A673 (cell line): ENCODE data around the gene ETV4.

Source experiments
- EZH2 ChIP-seq: fragments of 200-600 bp; sonication (generic); IDR thresholded peaks from 2 replicates; pipeline ENCODE4 v1.6.1; 2017; ENCODE audit warnings: borderline replicate concordance, low read depth, mild to moderate bottlenecking, mixed read lengths, antibody characterized with exemption, low read length; ENCODE audit not compliant: poor library complexity, severe bottlenecking
- TF ChIP-seq, protein P1 (sequence below): fragments of 300-800, 200-600 bp; sonication (generic); conservative IDR thresholded peaks from 2 replicates; pipeline ENCODE4 v1.5.1; 2017; ENCODE audit warnings: low read depth, mild to moderate bottlenecking, antibody characterized with exemption, low read length, moderate library complexity, mixed read lengths

DNA sequence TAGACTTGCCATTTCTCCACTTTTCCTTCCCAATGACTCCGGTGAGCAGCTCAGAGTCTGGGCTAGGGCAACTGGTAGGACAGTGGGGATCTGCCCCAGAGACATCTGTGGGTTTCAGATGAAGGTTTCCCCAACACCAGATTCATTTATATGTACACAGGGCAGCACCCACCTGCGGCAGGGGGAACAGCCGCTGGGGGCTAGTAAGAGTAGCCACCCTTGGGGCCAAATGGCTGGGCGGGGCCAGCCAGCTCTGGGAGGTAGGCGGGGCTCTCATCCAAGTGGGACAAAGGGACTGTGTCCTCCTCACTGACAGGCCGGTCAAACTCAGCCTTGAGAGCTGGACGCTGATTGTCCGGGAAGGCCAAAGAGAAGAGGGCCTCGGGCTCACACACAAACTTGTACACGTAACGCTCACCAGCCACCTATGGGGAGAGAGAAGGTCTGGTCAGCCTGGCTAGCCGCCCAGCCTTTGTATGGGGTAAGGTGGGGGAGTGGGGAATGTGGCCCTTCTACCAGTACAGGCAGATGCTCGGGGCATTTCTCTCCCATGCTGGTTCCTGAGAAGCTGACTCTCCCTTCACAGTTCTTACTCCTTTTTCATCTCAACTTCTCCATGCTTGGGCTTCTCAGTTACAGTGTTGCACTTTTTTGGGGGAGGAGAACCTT is 17.7 kb downstream of the ETV4 start:
- TF ChIP-seq EZH2 = no peak
- TF ChIP-seq, protein P1, sequence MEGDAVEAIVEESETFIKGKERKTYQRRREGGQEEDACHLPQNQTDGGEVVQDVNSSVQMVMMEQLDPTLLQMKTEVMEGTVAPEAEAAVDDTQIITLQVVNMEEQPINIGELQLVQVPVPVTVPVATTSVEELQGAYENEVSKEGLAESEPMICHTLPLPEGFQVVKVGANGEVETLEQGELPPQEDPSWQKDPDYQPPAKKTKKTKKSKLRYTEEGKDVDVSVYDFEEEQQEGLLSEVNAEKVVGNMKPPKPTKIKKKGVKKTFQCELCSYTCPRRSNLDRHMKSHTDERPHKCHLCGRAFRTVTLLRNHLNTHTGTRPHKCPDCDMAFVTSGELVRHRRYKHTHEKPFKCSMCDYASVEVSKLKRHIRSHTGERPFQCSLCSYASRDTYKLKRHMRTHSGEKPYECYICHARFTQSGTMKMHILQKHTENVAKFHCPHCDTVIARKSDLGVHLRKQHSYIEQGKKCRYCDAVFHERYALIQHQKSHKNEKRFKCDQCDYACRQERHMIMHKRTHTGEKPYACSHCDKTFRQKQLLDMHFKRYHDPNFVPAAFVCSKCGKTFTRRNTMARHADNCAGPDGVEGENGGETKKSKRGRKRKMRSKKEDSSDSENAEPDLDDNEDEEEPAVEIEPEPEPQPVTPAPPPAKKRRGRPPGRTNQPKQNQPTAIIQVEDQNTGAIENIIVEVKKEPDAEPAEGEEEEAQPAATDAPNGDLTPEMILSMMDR = no peak
